Ascending aorta (tissue), 2 donors: Measurements from ENCODE around the gene TGM5. TPM values are rescaled to one million over a fixed set of nuclear protein-coding genes. Genes with fewer than 3 reads are reported as not detected.

Source experiments
- DNase-seq, 2 donors: peaks; one replicate each; pipeline ENCODE4 v3.0.0-alpha.2; 2019; ENCODE audit warnings: low spot score in 2 of 2
- H3K27ac ChIP-seq, 2 donors: fragments of 200-600 bp; sonication (generic); one replicate each; pipeline ENCODE4 v1.5.1; 2016 to 2017; ENCODE audit warnings: mild to moderate bottlenecking in 1 of 2
- H3K27me3 ChIP-seq: fragments of 200-600 bp; sonication (generic); one replicate; pipeline ENCODE4 v1.5.1; 2017
- H3K36me3 ChIP-seq, 2 donors: fragments of 200-600 bp; sonication (generic); one replicate each; pipeline ENCODE4 v1.5.1; 2016
- H3K4me1 ChIP-seq, 2 donors: fragments of 200-600 bp; sonication (generic); one replicate each; pipeline ENCODE4 v1.5.1; 2016 to 2017; ENCODE audit warnings: mild to moderate bottlenecking in 1 of 2
- H3K4me3 ChIP-seq, 2 donors: fragments of 200-600 bp; sonication (generic); one replicate each; pipeline ENCODE4 v1.5.1; 2016 to 2017; ENCODE audit warnings: mild to moderate bottlenecking in 1 of 2
- H3K9me3 ChIP-seq, 2 donors: fragments of 200-600 bp; sonication (generic); one replicate each; pipeline ENCODE4 v1.5.1; 2016
- CTCF ChIP-seq, 3 experiments: fragments of 200-600 bp in 2 of 3; fragments of 450-650 bp in 1 of 3; sonication (generic) in 2 of 3; IDR thresholded peaks; one replicate each; pipeline ENCODE4 v1.5.1; 2016 to 2019; ENCODE audit warnings: antibody characterized with exemption in 3 of 3, mild to moderate bottlenecking in 1 of 3, moderate library complexity in 1 of 3
- intact Hi-C: fragments of 100-400 bp; cut with DNase I; formaldehyde crosslinking; loops from one replicate; pipeline ENCODE4 v1.15.1; 2023
- total RNA-seq: library from RNA; depleted of rRNA; stranded (reverse); fragments of >200 nt; gene quantifications from one replicate; pipeline ENCODE4 v1.1.0, GENCODE V29; 2016

TGM5 gene
- total RNA-seq, 1 donor from 2014 or later, result not detected

GRCh38 chr15:43268111-43269105 lies 1.7 kb upstream of the TGM5 start:
- Histone ChIP-seq H3K4me3 (no peak overlapping the region), H3K4me1 (no peaks in the 10 kb centered on the region), H3K27ac (no peak overlapping the region), H3K9me3 (no peaks in the 10 kb centered on the region), H3K27me3 (no peaks in the 10 kb centered on the region), H3K36me3 (no peaks in the 10 kb centered on the region)
- no peak for TF ChIP-seq CTCF (IDR thresholded peaks at IDR 0.05)
- peak in 1 of 2 donors; percentile 53 for DNase-seq
- intact Hi-C loops, result no loop called here

- DNase-seq, result peak in 1 of 2 donors; percentile 5
- Histone ChIP-seq H3K9me3 (no peaks in the 10 kb centered on the region), H3K36me3 (no peaks in the 10 kb centered on the region), H3K4me1 (no peaks in the 10 kb centered on the region), H3K27ac (no peak overlapping the region), H3K4me3 (no peak overlapping the region), H3K27me3 (no peaks in the 10 kb centered on the region)
- TF ChIP-seq CTCF (IDR thresholded peaks at IDR 0.05), result no peak
- intact Hi-C loops, result no loop called here
These were observed 711 bp upstream of the TGM5 start for GRCh38 chr15:43267439-43267838.

GRCh38 chr15:43266386-43266785 lies 342 bp downstream of the TGM5 start:
- intact Hi-C loops, result no loop called here
- Histone ChIP-seq H3K4me1 (no peaks in the 10 kb centered on the region), H3K4me3 (no peak overlapping the region), H3K27me3 (no peaks in the 10 kb centered on the region), H3K36me3 (no peaks in the 10 kb centered on the region), H3K27ac (no peak overlapping the region), H3K9me3 (no peaks in the 10 kb centered on the region)
- no peak for TF ChIP-seq CTCF (IDR thresholded peaks at IDR 0.05)
- DNase-seq, result no peak

GRCh38 chr15:43260011-43260615 lies 6.6 kb downstream of the TGM5 start:
- Histone ChIP-seq H3K9me3 (no peaks in the 10 kb centered on the region), H3K36me3 (no peaks in the 10 kb centered on the region), H3K4me3 (no peak overlapping the region), H3K27me3 (no peaks in the 10 kb centered on the region), H3K4me1 (no peaks in the 10 kb centered on the region), H3K27ac (no peak overlapping the region)
- TF ChIP-seq CTCF (IDR thresholded peaks at IDR 0.05), result no peak
- DNase-seq, result peak in 1 of 2 donors; percentile 47
- intact Hi-C loops, result no loop called here

GRCh38 chr15:43258781-43259180 lies 7.9 kb downstream of the TGM5 start:
- no peak for TF ChIP-seq CTCF (IDR thresholded peaks at IDR 0.05)
- intact Hi-C loops, result no loop called here
- DNase-seq, result peak in 1 of 2 donors; percentile 16

More at GRCh38 chr15:43258781-43259180, 7.9 kb downstream of the TGM5 start:
- H3K4me3 ChIP-seq, result no peak overlapping the region
- no peaks in the 10 kb centered on the region for H3K9me3 ChIP-seq
- H3K36me3 ChIP-seq, result no peaks in the 10 kb centered on the region
- H3K27me3 ChIP-seq, result no peaks in the 10 kb centered on the region
- no peaks in the 10 kb centered on the region for H3K4me1 ChIP-seq
- no peak overlapping the region for H3K27ac ChIP-seq
